Measurements from ENCODE around the gene TMEM30A.
A peak's percentile ranks its signal among the peaks of the same experiment; 100 is the strongest.

- TF ChIP-seq EZH2 (IDR thresholded peaks at IDR 0.05; ENCODE audit: borderline replicate concordance, low read depth, low read length, severe bottlenecking): no peak
- TF ChIP-seq, protein P1, sequence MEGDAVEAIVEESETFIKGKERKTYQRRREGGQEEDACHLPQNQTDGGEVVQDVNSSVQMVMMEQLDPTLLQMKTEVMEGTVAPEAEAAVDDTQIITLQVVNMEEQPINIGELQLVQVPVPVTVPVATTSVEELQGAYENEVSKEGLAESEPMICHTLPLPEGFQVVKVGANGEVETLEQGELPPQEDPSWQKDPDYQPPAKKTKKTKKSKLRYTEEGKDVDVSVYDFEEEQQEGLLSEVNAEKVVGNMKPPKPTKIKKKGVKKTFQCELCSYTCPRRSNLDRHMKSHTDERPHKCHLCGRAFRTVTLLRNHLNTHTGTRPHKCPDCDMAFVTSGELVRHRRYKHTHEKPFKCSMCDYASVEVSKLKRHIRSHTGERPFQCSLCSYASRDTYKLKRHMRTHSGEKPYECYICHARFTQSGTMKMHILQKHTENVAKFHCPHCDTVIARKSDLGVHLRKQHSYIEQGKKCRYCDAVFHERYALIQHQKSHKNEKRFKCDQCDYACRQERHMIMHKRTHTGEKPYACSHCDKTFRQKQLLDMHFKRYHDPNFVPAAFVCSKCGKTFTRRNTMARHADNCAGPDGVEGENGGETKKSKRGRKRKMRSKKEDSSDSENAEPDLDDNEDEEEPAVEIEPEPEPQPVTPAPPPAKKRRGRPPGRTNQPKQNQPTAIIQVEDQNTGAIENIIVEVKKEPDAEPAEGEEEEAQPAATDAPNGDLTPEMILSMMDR (IDR thresholded peaks at IDR 0.05; ENCODE audit: borderline replicate concordance, extremely low read depth, low read length, poor library complexity, severe bottlenecking): peak; percentile 95
These were observed 76.1 kb downstream of the TMEM30A start for GRCh38 chr6:75208298-75209183.

Measured in DND-41 (cell line).